Stimulated activated CD4-positive, alpha-beta T cell treated with anti-CD3 and anti-CD28 coated beads, Interleukin-12 subunit alpha, Interleukin-12 subunit beta, amount 100 ng/mL, for 4 hours (primary cell): Measurements from ENCODE around the gene MIS18BP1.
"Not testable (repeated sequence)": the region's sequence is repeated elsewhere in the genome, so short reads cannot be mapped to it uniquely, and the experiment has no call there.

ENCODE experiments used
- DNase-seq: peaks from one replicate; pipeline ENCODE4 v3.0.0-alpha.2; 2020

MIS18BP1 gene

GRCh38 chr14:45253070-45253753 lies at the start of gene MIS18BP1:
Gene MIS18BP1 (minus strand): TSS chr14:45253202. CDS start chr14:45247286, 5,916 bp downstream.
- DNase-seq, result peak; percentile 89

- no peak for DNase-seq
Observed at GRCh38 chr14:45298423-45299117, 45.6 kb upstream of the MIS18BP1 start.

- DNase-seq, result not testable (repeated sequence)
Observed at GRCh38 chr14:45294796-45295195, 41.8 kb upstream of the MIS18BP1 start.

GRCh38 chr14:45290547-45290946 lies 37.5 kb upstream of the MIS18BP1 start:
- DNase-seq, result no peak

GRCh38 chr14:45287610-45288009 lies 34.6 kb upstream of the MIS18BP1 start:
- no peak for DNase-seq

- no peak for DNase-seq
Observed at GRCh38 chr14:45284802-45285201, 31.8 kb upstream of the MIS18BP1 start.

GRCh38 chr14:45281731-45282400 lies 28.9 kb upstream of the MIS18BP1 start:
- DNase-seq, result not testable (repeated sequence)

GRCh38 chr14:45271858-45272537 lies 19.0 kb upstream of the MIS18BP1 start:
- DNase-seq, result no peak

- DNase-seq, result no peak
Observed at GRCh38 chr14:45270031-45270430, 17.0 kb upstream of the MIS18BP1 start.

- DNase-seq, result no peak
Observed at GRCh38 chr14:45267071-45267470, 14.1 kb upstream of the MIS18BP1 start.

- no peak for DNase-seq
Observed at GRCh38 chr14:45262637-45263036, 9.6 kb upstream of the MIS18BP1 start.

- DNase-seq, result no peak
Observed at GRCh38 chr14:45261209-45261608, 8.2 kb upstream of the MIS18BP1 start.

GRCh38 chr14:45258805-45259204 lies 5.8 kb upstream of the MIS18BP1 start:
- DNase-seq, result no peak

- no peak for DNase-seq
Observed at GRCh38 chr14:45258073-45258472, 5.1 kb upstream of the MIS18BP1 start.

GRCh38 chr14:45254771-45255170 lies 1.8 kb upstream of the MIS18BP1 start:
- no peak for DNase-seq

GRCh38 chr14:45253754-45254310 lies 830 bp upstream of the MIS18BP1 start:
- peak; percentile 5 for DNase-seq

GRCh38 chr14:45252366-45253069 lies 484 bp downstream of the MIS18BP1 start:
- DNase-seq, result no peak

- no peak for DNase-seq
Observed at GRCh38 chr14:45251912-45252311, 1.1 kb downstream of the MIS18BP1 start.

- DNase-seq, result no peak
Observed at GRCh38 chr14:45249856-45250575, 3.0 kb downstream of the MIS18BP1 start.

GRCh38 chr14:45247427-45247826 lies 5.6 kb downstream of the MIS18BP1 start:
- no peak for DNase-seq

GRCh38 chr14:45246691-45247090 lies 6.3 kb downstream of the MIS18BP1 start:
- no peak for DNase-seq

GRCh38 chr14:45246151-45246550 lies 6.9 kb downstream of the MIS18BP1 start:
- DNase-seq, result no peak
